ENCODE data around the gene NSFL1C.

Gene NSFL1C

DNA sequence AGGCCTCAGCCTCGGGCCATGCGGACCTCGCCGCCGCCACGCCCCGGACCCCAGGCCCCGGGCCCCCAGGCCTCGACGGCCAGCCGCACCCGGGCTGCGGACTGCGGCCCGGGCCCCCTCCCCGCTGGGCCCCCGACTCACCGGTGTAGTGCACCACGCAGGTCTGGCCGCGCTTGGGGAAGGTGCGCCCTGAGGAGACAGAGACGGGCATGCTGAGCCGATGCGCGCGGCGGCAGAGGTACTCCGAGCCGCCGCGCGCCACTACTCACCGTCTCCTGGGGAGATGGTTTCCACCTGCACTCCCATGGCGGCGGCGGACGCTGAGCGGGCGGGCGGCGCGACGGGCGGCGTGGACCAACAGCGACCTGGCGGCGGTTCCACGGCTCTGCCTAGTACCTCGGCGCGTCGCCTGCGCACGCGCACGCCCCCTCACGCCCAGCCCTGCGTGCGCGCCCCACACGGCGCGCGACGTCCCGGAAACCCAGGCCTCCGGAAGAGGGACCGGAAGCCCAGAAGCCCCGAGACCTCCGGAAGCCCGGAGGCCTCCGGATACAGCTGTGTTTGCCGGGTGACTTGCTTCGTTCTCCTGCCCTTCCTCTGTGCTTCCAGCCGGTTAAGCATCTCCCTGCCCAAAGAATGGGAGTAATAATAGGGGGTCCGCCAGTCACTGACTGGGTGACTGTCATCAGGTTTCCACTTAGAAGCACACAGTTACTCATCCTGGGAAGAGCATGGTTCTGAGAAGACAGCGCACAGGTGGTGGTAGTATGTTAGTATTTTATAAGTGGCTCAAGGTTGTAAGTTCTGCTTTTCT is 73.7 kb downstream of the NSFL1C start, which contains the start of gene FKBP1A:
FKBP1A (minus strand) TSS at position 362 of the 814 bp plus-strand sequence; CDS start at position 306, 56 bp downstream.
- Histone ChIP-seq H3K36me3 (ENCODE audit: control insufficient read depth, insufficient read depth, low read length) (peaks cover 8% of the 10 kb centered on the region), H3K27me3 (replicated peaks; ENCODE audit: control insufficient read depth, insufficient read depth, low read length) (no peaks in the 10 kb centered on the region), H3K4me3 (replicated peaks; ENCODE audit: low read depth, low read length) (peak within 1 kb of the TSS; percentile 74)
- peak; percentile 98 for DNase-seq (ENCODE audit: extremely low read depth, insufficient read length)
- TF ChIP-seq, protein P1, sequence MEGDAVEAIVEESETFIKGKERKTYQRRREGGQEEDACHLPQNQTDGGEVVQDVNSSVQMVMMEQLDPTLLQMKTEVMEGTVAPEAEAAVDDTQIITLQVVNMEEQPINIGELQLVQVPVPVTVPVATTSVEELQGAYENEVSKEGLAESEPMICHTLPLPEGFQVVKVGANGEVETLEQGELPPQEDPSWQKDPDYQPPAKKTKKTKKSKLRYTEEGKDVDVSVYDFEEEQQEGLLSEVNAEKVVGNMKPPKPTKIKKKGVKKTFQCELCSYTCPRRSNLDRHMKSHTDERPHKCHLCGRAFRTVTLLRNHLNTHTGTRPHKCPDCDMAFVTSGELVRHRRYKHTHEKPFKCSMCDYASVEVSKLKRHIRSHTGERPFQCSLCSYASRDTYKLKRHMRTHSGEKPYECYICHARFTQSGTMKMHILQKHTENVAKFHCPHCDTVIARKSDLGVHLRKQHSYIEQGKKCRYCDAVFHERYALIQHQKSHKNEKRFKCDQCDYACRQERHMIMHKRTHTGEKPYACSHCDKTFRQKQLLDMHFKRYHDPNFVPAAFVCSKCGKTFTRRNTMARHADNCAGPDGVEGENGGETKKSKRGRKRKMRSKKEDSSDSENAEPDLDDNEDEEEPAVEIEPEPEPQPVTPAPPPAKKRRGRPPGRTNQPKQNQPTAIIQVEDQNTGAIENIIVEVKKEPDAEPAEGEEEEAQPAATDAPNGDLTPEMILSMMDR (IDR thresholded peaks at IDR 0.05; ENCODE audit: insufficient read depth, low read length, poor library complexity, severe bottlenecking) = no peak

DNA sequence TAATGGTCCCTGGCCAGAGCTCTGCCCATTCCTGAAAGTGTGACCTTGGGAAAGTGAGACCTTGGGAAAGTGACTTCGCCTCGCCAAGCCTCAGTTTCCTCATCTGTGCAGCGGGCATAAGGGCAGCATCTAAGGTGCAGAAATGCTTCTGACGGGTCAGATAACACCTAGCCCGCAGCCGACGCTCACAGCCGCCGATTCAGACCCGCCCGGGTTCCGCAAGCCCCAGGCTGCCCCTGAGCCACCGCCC is 74.3 kb downstream of the NSFL1C start:
- no peak for DNase-seq (ENCODE audit: extremely low read depth, insufficient read length)
- Histone ChIP-seq H3K36me3 (ENCODE audit: control insufficient read depth, insufficient read depth, low read length) (peaks cover 8% of the 10 kb centered on the region), H3K27me3 (replicated peaks; ENCODE audit: control insufficient read depth, insufficient read depth, low read length) (no peaks in the 10 kb centered on the region), H3K4me3 (replicated peaks; ENCODE audit: low read depth, low read length) (peak overlapping the region; percentile 74)
- TF ChIP-seq, protein P1 (IDR thresholded peaks at IDR 0.05; ENCODE audit: insufficient read depth, low read length, poor library complexity, severe bottlenecking) = no peak
